ENCODE data around the gene VCX. TPM values are rescaled to one million over a fixed set of nuclear protein-coding genes. Genes with fewer than 3 reads are reported as not detected.
"Not testable (repeated sequence)": the region's sequence is repeated elsewhere in the genome, so short reads cannot be mapped to it uniquely, and the experiment has no call there.

The VCX gene
- not detected for total RNA-seq
- not detected for total RNA-seq (2013)
- total RNA-seq: 0 to 0.18 (median 0) reads per million in 29 experiments

- H3K27me3 ChIP-seq (replicated peaks in 1 of 2; ENCODE audit: control insufficient read depth in 2 of 2, extremely low read depth in 1 of 2, insufficient read depth in 2 of 2, low read length in 1 of 2); H3K9me3 ChIP-seq; CTCF ChIA-PET; DNase-seq; H3K4me3 ChIP-seq (ENCODE audit: control insufficient read depth in 1 of 2, extremely low read depth in 1 of 2, low read length in 1 of 2); H3K27me3 Mint-ChIP-seq; H3K36me3 ChIP-seq (ENCODE audit: control insufficient read depth in 2 of 2, extremely low read depth in 1 of 2, insufficient read depth in 1 of 2, low read length in 1 of 2); POLR2A ChIA-PET; H3K4me1 Mint-ChIP-seq; H3K27ac Mint-ChIP-seq; ATAC-seq (replicated peaks in 1 of 4); H3K4me3 Mint-ChIP-seq; H3K9me3 Mint-ChIP-seq; H3K36me3 Mint-ChIP-seq; H3K4me1 ChIP-seq (ENCODE audit: control insufficient read depth in 1 of 2, extremely low read depth in 1 of 2, insufficient read depth in 2 of 2, low read length in 2 of 2); H3K27ac ChIP-seq (ENCODE audit: low read length): not testable (repeated sequence)
- no CpG with 5 or more reads among the region's 20 CpGs for WGBS (ENCODE audit: insufficient coverage)
Measured at GRCh38 chrX:7842871-7843270, at the start of gene VCX. VCX (plus strand) TSS chrX:7843171; CDS start chrX:7843204, 33 bp downstream.

GRCh38 chrX:7798327-7798726 is 44.6 kb upstream of the VCX start:
- H3K9me3 ChIP-seq: no peaks in the 10 kb centered on the region
- no peaks in the 10 kb centered on the region for H3K4me1 ChIP-seq (ENCODE audit: control insufficient read depth in 1 of 2, extremely low read depth in 1 of 2, insufficient read depth in 2 of 2, low read length in 2 of 2)
- no peak for DNase-seq
- Mint-ChIP-seq H3K9me3 (peaks cover 0 to 12% (median 4%) of the 10 kb centered on the region in 3 donors), H3K27ac (no peak overlapping the region), H3K4me1 (no peaks in the 10 kb centered on the region), H3K4me3 (no peak overlapping the region), H3K36me3 (no peaks in the 10 kb centered on the region), H3K27me3 (no peaks in the 10 kb centered on the region)
- no peak for ATAC-seq (replicated peaks in 1 of 4)
- ChIA-PET POLR2A (no interaction called here), CTCF (no interaction called here)
- no peaks in the 10 kb centered on the region for H3K36me3 ChIP-seq (ENCODE audit: control insufficient read depth in 2 of 2, extremely low read depth in 1 of 2, insufficient read depth in 1 of 2, low read length in 1 of 2)
- H3K4me3 ChIP-seq (ENCODE audit: control insufficient read depth in 1 of 2, extremely low read depth in 1 of 2, low read length in 1 of 2): no peak overlapping the region
- no peaks in the 10 kb centered on the region for H3K27me3 ChIP-seq (replicated peaks in 1 of 2; ENCODE audit: control insufficient read depth in 2 of 2, extremely low read depth in 1 of 2, insufficient read depth in 2 of 2, low read length in 1 of 2)
- no CpG with 5 or more reads among the region's 2 CpGs for WGBS (ENCODE audit: insufficient coverage)
- H3K27ac ChIP-seq (ENCODE audit: low read length): no peak overlapping the region

DNA sequence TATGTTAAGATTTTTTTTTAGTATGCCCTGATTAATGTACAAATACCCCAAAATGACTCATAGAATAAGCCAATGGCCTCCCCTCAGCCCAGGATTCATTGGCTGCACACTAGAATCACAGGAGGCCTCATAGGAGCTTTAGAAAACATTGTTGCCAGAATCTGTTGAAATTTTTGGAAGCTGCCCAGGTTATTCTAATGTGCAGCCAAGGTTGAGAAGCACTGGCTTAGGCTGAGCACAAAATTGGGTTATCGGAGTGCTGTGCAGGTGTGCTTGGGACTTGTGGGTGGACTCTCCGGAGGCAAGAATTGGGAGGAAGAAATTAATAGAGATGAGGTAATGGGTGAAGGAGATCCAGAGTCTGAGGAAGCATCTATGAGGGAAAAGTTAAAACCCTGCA is 41.3 kb upstream of the VCX start:
- Mint-ChIP-seq H3K4me1 (no peaks in the 10 kb centered on the region), H3K27me3 (no peaks in the 10 kb centered on the region), H3K36me3 (no peaks in the 10 kb centered on the region), H3K4me3 (no peak overlapping the region), H3K9me3 (peaks cover 0 to 12% (median 4%) of the 10 kb centered on the region in 3 donors), H3K27ac (no peak overlapping the region)
- DNase-seq (no peak), ATAC-seq (replicated peaks in 1 of 4) (no peak)
- Histone ChIP-seq H3K36me3 (ENCODE audit: control insufficient read depth in 2 of 2, extremely low read depth in 1 of 2, insufficient read depth in 1 of 2, low read length in 1 of 2) (no peaks in the 10 kb centered on the region), H3K9me3 (no peaks in the 10 kb centered on the region), H3K4me1 (ENCODE audit: control insufficient read depth in 1 of 2, extremely low read depth in 1 of 2, insufficient read depth in 2 of 2, low read length in 2 of 2) (no peaks in the 10 kb centered on the region), H3K4me3 (ENCODE audit: control insufficient read depth in 1 of 2, extremely low read depth in 1 of 2, low read length in 1 of 2) (no peak overlapping the region), H3K27ac (ENCODE audit: low read length) (no peak overlapping the region), H3K27me3 (replicated peaks in 1 of 2; ENCODE audit: control insufficient read depth in 2 of 2, extremely low read depth in 1 of 2, insufficient read depth in 2 of 2, low read length in 1 of 2) (no peaks in the 10 kb centered on the region)
- ChIA-PET CTCF (no interaction called here), POLR2A (no interaction called here)
- WGBS (ENCODE audit: insufficient coverage): 100% methylated on average over 1 of the region's 2 CpGs

- H3K27me3 ChIP-seq (replicated peaks in 1 of 2; ENCODE audit: control insufficient read depth in 2 of 2, extremely low read depth in 1 of 2, insufficient read depth in 2 of 2, low read length in 1 of 2): no peaks in the 10 kb centered on the region
- POLR2A ChIA-PET: no interaction called here
- CTCF ChIA-PET: no interaction called here
- Mint-ChIP-seq H3K9me3 (peaks cover 5 to 15% (median 7%) of the 10 kb centered on the region in 3 donors), H3K4me1 (no peaks in the 10 kb centered on the region), H3K4me3 (no peak overlapping the region), H3K36me3 (no peaks in the 10 kb centered on the region), H3K27me3 (peaks cover 2 to 16% of the 10 kb centered on the region in 2 donors), H3K27ac (no peak overlapping the region)
- no peak for DNase-seq
- ATAC-seq (replicated peaks in 1 of 4): no peak
- H3K27ac ChIP-seq (ENCODE audit: low read length): no peak overlapping the region
- WGBS (ENCODE audit: insufficient coverage): no CpG with 5 or more reads among the region's 2 CpGs
- no peaks in the 10 kb centered on the region for H3K9me3 ChIP-seq
- no peak overlapping the region for H3K4me3 ChIP-seq (ENCODE audit: control insufficient read depth in 1 of 2, extremely low read depth in 1 of 2, low read length in 1 of 2)
- H3K36me3 ChIP-seq (ENCODE audit: control insufficient read depth in 2 of 2, extremely low read depth in 1 of 2, insufficient read depth in 1 of 2, low read length in 1 of 2): no peaks in the 10 kb centered on the region
- H3K4me1 ChIP-seq (ENCODE audit: control insufficient read depth in 1 of 2, extremely low read depth in 1 of 2, insufficient read depth in 2 of 2, low read length in 2 of 2): no peaks in the 10 kb centered on the region
Measured at GRCh38 chrX:7815166-7815805, 27.7 kb upstream of the VCX start.

DNA sequence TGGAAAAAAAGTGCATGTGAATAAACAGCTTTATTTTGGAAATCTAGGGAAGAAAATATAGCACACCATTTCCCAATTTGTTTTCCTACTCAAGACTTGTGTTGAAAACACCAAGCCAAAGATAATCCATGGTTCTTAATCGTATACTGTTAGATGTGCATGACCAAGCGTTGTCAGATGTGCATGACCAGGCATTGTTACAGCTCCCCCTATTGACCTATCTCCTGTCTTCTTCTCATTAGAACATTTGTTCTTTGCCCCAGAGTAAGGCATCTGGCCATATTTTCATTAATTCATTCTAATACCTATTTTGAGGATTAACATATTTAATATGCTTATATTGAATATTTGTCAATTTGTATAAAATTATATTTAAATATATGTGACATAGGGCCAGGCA is 14.4 kb upstream of the VCX start:
- WGBS (ENCODE audit: insufficient coverage): no CpG with 5 or more reads among the region's 2 CpGs
- Mint-ChIP-seq H3K27ac (no peak overlapping the region), H3K27me3 (peaks cover 0 to 8% of the 10 kb centered on the region in 2 donors), H3K9me3 (no peaks in the 10 kb centered on the region), H3K4me3 (no peak overlapping the region), H3K36me3 (no peaks in the 10 kb centered on the region), H3K4me1 (no peaks in the 10 kb centered on the region)
- Histone ChIP-seq H3K4me3 (ENCODE audit: control insufficient read depth in 1 of 2, extremely low read depth in 1 of 2, low read length in 1 of 2) (no peak overlapping the region), H3K36me3 (ENCODE audit: control insufficient read depth in 2 of 2, extremely low read depth in 1 of 2, insufficient read depth in 1 of 2, low read length in 1 of 2) (no peaks in the 10 kb centered on the region), H3K27ac (ENCODE audit: low read length) (no peak overlapping the region), H3K27me3 (replicated peaks in 1 of 2; ENCODE audit: control insufficient read depth in 2 of 2, extremely low read depth in 1 of 2, insufficient read depth in 2 of 2, low read length in 1 of 2) (no peaks in the 10 kb centered on the region), H3K9me3 (no peaks in the 10 kb centered on the region), H3K4me1 (ENCODE audit: control insufficient read depth in 1 of 2, extremely low read depth in 1 of 2, insufficient read depth in 2 of 2, low read length in 2 of 2) (no peaks in the 10 kb centered on the region)
- ATAC-seq (replicated peaks in 1 of 4) (no peak), DNase-seq (no peak)
- ChIA-PET CTCF (no interaction called here), POLR2A (no interaction called here)

DNA sequence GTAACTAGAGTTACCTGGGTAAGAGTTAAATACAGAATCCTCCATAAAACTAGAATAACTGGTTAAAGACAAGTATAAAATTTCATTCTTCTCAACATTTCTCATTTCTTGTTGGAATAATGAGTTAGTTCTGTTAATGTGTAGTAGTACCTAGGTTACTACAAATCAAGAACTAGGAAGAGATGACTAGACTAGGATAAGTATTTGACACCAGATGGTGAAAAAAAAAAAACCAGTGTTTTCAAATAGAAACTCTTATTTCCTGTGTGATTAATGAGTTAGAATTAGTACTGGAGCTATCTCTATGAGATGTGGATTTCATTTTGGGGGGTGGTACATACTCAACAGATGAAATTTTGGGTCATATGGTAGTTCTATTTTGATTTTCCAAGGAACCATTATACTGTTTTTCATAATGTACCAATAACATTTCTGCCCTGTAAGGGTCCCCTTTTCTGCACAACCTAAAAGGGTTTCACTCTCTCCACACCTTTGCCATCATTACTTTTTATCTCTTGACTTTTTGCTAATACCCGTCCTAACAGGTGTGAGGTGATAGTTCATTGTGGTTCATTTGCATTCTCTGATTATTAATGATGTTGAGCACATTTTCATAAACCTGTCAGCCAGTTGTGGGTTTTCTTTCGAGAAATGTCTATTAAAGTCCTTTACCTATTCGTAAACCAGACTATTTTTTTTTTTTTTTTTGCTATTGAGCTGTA is 1.7 kb upstream of the VCX start:
- H3K27me3 ChIP-seq (replicated peaks in 1 of 2; ENCODE audit: control insufficient read depth in 2 of 2, extremely low read depth in 1 of 2, insufficient read depth in 2 of 2, low read length in 1 of 2): no peaks in the 10 kb centered on the region
- WGBS (ENCODE audit: insufficient coverage): no CpG with 5 or more reads among the region's 3 CpGs

More for the DNA sequence above, 1.7 kb upstream of the VCX start:
- CTCF ChIA-PET: no interaction called here
- H3K9me3 ChIP-seq: no peaks in the 10 kb centered on the region
- no peak overlapping the region for H3K4me3 Mint-ChIP-seq
- DNase-seq: no peak
- POLR2A ChIA-PET: interaction anchor here in 1 of 2 donors (0.6 kb wide), 1 partner anchor 1162 kb away, joined by 3 read pairs; no protein-coding TSS in a partner anchor
- peaks cover 0 to 7% of the 10 kb centered on the region in 2 donors for H3K27me3 Mint-ChIP-seq
- no peak overlapping the region for H3K27ac Mint-ChIP-seq
- no peak overlapping the region for H3K27ac ChIP-seq (ENCODE audit: low read length)
- peaks cover 0 to 7% (median 0%) of the 10 kb centered on the region in 3 donors for H3K9me3 Mint-ChIP-seq
- H3K36me3 Mint-ChIP-seq: no peaks in the 10 kb centered on the region
- H3K4me1 ChIP-seq (ENCODE audit: control insufficient read depth in 1 of 2, extremely low read depth in 1 of 2, insufficient read depth in 2 of 2, low read length in 2 of 2): no peaks in the 10 kb centered on the region
- no peaks in the 10 kb centered on the region for H3K36me3 ChIP-seq (ENCODE audit: control insufficient read depth in 2 of 2, extremely low read depth in 1 of 2, insufficient read depth in 1 of 2, low read length in 1 of 2)
- H3K4me1 Mint-ChIP-seq: no peaks in the 10 kb centered on the region
- no peak for ATAC-seq (replicated peaks in 1 of 4)
- H3K4me3 ChIP-seq (ENCODE audit: control insufficient read depth in 1 of 2, extremely low read depth in 1 of 2, low read length in 1 of 2): no peak overlapping the region

Measured in T-cell (primary cell).